Panc1 (cell line): Measurements from ENCODE around the gene ZFYVE21.

Source experiments
- CTCF ChIP-seq: fragments of 450-650 bp; IDR thresholded peaks from 2 replicates; pipeline ENCODE4 v1.5.1; 2017; ENCODE audit warnings: mild to moderate bottlenecking
- POLR2AphosphoS5 ChIP-seq: IDR thresholded peaks from 2 replicates; pipeline ENCODE4 v1.6.1; 2012; ENCODE audit warnings: mild to moderate bottlenecking, low read depth, low read length, moderate library complexity

- TF ChIP-seq CTCF (no peak), POLR2AphosphoS5 (no peak)
Measured at GRCh38 chr14:103709814-103710213, 5.8 kb upstream of the ZFYVE21 start.
